Activated T-cell treated with anti-CD3 and anti-CD28 coated beads for 1 hour (primary cell): Measurements from ENCODE around the gene ANKRD33.

Source experiments
- DNase-seq: peaks from one replicate; pipeline ENCODE4 v3.0.0-alpha.2; 2020; ENCODE audit warnings: low read depth

Gene ANKRD33, protein sequence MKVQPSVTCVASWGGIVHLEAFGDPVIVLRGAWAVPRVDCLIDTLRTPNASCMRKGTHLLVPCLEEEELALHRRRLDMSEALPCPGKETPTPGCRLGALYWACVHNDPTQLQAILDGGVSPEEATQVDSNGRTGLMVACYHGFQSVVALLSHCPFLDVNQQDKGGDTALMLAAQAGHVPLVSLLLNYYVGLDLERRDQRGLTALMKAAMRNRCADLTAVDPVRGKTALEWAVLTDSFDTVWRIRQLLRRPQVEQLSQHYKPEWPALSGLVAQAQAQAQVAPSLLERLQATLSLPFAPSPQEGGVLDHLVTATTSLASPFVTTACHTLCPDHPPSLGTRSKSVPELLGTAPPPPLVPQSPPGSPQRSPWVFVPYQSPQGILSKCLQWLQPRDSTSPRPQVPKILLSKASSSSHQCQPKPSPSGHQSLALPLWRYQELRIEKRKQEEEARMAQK

DNA sequence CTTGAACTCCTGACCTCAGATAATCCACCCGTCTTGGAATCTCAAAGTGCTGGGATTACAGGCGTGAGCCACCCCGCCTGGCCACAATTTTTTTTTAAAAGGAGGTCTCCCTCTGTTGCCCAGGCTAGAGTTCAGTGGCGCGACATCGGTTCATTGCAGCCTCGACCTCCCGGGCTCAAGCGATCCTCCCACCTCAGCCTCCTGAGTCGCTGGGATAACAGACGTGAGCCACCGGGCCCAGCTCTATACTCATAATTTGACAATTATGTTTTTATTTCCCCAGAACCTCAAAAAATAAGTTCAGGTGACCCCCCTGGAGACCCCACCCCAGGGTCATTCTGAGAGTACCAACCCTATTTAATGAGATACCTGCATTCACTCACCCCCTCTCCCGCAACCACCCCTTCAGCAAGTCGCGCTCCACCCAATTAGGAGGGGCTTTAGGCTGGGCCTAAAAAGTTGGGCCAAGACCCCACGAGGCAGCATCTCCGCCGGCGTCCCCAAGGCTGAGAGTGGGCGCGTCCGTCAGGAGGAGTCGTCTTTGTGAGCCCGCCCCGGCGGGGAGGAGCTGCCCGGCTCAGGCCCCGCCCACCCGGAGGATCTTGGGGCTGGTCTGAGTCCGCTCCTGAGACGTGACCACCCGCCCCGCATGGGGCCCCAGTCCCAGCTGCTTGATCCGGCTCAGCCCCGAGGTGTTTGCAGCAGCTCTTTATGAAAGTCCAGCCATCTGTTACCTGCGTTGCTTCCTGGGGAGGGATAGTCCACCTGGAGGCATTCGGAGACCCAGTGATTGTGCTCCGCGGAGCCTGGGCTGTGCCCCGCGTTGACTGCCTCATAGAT is at the start of gene ANKRD33:
ANKRD33 (plus strand) TSS at position 628 of the 840 bp plus-strand sequence; CDS start at position 712, 84 bp downstream.
- DNase-seq, result no peak

DNA sequence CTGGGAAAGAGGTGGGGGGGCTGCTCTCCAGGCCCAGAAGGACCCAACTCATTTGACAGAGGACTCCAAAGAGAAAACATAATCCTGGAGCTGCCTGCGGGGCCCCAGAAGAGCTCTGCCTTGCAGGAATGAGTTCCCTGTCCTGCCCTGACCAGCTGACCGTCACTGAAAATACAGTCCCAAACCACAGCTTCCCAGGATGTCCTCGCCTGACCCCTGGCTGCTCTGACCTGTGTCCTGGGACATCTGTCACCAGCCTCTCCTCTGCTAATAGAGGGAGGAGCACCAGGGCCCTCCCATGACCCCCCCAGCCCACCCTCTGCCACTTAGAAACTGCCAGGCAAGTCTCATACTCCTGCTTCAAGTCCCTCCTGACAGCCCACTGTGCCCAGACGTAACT is 49.1 kb upstream of the ANKRD33 start:
- no peak for DNase-seq

DNA sequence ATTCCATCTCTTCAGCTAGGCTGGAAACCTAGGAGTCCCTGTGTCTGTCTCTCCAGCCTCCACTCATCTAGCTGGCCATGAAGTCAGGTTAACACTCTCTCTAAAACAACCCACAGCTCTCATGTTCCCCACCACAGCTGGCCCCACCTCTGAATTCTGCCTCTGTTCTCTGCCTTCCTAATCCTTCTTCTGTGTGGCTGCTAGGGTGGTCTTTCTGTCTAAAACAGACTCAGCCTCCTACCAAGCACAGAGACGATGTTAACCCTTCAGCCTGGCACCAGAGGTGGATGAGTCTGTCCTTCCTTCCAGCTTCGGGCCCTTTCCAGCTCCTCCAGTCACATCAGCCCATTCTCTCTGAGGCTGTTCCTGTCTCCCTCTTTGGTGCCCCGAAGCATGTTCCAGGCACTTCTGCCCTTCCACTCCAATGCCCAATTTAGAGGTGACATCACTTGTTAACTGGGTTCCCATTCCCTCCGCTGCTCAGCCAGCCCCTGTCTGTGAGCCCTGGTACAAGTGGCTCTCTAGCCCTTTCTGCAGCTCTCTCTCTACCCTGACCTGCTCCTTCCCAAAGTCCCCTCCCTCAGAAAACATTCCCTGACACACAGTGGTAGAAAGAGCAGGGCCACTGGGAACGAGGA is 48.5 kb upstream of the ANKRD33 start:
- DNase-seq, result no peak

DNA sequence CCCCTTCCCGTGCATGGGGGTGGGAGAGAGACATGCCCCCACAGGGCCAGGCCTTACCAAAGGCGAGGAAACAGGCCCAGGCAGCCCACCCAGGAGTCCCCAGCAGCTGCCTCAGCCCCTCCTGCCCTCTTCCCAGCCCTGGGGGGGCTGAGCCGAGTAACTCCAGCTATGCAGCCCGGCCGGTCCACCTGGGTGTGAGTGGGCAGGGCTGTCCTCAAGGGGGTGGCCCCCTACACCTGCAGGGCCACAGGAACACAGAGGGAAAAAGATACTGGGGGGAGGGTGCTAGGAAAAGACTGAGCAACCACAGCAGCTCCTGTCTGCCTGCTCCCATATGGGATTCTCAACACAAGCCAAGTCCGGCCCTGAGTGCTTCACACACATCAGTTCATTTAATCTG is 46.9 kb upstream of the ANKRD33 start:
- no peak for DNase-seq

GRCh38 chr12:51841727-51842126 is 46.2 kb upstream of the ANKRD33 start:
- DNase-seq, result no peak

- DNase-seq, result no peak
Observed at GRCh38 chr12:51844854-51845253, 43.0 kb upstream of the ANKRD33 start.

GRCh38 chr12:51845482-51845881 is 42.4 kb upstream of the ANKRD33 start:
- DNase-seq, result no peak

DNA sequence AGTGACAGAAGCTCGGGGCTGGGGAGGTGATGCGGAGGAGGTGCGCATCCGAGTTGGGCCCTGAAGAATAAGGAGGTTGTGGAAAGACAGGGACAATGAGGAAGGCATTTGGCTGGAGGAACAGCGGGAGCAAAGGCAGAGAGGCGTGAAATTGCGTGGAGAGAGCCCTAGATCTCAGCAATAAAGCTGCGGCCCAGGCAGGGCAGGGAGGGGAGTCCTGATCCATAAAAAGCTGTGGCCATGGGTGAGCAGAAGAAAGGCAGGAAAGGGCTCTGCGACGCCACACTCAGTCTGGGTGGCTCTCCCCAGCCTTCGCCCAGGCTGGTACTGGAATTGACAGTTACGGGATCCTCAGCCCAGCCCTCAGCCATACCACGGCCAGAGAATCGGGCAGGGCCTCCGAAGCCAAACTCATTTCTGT is 41.6 kb upstream of the ANKRD33 start:
- DNase-seq, result no peak

DNA sequence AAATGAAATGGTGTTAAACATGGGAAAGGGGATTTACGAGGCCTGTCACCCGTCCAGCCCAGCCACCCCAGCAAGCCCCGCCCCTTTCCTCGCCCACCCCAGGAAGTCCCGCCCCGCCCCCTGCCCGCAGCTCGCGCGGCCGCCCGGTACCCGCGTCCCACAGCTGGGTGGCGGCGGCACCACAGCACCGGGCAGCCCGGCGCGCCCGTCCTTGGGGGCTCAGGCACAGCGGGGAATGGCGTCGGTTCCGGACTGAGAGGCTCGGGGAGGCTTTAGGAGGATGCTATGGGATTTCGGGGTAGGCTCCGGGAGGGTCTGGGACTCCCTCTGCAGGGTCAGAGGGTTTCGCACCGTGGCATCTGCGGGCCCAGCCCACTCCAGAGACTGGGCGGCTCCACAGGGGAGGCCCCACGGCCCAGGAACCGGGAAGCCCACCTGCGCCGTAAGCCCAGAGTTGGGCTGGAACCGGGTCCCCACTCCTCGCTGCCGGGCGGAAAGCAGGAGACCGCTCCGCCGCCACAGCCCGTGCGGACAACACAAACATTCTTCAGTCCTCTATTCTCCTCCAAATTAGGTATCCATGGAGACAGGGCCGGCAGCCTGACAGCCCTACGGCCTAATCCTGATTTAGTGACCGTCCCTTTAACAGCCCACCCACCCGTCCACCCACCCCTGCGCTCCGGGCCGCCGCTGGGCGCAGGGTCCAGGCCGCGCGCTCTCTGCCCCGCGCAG is 40.8 kb upstream of the ANKRD33 start:
- DNase-seq, result peak; percentile 36

DNA sequence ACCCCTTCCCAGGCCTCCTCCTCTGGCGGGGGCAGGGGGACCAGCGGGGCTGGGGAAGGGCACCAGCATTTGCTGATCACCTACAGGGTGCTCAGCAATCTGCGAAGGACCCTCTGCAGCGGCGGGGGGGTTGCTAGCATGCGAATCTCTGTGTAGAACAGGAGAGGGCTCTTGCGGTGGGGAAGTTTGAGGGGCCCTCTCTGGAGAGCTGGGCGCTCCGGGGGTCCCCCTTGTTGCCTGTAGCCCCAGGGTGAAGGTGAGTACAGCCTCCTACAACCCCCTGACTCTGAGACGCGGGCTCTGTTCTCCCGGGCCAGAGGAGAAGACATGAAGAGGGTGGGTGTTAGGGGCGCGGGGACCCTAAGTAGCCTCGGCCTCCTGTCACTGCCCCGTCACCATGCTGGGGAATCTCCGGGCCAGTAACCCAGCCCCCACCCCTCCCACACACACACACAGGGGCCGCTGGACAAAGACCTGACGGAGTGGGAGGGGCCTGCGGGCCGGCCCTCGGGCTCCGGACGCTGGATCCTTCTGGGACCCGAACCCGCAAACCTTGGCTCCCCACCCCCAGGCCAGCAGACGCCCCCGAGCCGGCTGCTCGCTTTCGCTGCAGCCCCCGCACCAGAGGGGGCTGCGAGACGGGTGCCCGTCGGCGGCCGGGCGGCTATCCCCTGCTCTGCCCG is 40.1 kb upstream of the ANKRD33 start:
- DNase-seq, result no peak

GRCh38 chr12:51848326-51848727 is 39.6 kb upstream of the ANKRD33 start, which contains the start of gene FIGNL2:
Gene FIGNL2 (minus strand): TSS chr12:51848718. CDS start chr12:51822413, 26,305 bp downstream.
- no peak for DNase-seq

DNA sequence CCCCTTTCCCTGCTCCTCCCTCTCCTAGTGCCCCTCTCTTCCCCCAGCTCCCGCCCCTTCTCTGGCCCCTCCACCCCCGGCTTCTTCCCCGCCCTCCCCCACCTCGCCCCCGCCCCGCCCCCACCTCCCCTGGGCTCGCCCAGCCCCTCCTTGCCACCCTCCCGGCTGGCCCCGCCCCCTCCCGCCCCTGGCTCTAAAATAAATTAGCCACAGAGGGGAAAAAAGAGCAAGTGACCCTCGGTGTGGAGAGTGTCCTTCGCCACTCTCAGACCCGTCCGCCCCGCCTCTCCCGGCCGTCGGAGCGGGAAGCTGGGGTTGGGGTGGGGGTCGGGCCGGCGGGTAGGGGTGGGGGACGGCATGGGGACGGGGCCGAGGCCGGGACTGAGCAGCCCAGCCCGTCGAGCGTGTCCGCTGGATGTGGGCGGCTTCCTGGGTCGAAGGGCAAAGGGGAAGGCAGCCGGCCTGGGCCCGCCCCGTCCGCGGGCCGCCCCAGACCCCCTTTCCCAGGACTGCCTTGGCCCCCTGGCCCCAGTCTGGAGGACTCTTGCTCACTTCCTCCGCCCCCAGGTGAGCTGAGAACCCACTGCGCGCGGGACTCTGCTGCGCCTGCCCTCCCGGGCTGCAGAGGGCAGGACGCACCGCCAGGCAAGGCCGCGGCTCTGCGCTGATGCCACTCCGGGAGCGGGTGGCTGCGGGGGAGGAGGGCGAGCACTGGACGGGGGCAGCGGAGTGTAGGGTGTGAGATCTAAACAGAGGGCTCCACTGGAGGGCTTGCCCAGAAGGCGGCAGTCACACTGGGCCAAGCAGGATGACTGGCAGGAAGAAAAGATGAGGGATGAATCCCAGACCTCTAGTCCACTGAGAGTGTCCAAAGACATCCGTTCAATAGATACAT is 38.8 kb upstream of the ANKRD33 start:
- DNase-seq, result no peak

- no peak for DNase-seq
Observed at GRCh38 chr12:51850081-51850964, 37.6 kb upstream of the ANKRD33 start.

GRCh38 chr12:51850965-51851299 is 37.0 kb upstream of the ANKRD33 start:
- no peak for DNase-seq

DNA sequence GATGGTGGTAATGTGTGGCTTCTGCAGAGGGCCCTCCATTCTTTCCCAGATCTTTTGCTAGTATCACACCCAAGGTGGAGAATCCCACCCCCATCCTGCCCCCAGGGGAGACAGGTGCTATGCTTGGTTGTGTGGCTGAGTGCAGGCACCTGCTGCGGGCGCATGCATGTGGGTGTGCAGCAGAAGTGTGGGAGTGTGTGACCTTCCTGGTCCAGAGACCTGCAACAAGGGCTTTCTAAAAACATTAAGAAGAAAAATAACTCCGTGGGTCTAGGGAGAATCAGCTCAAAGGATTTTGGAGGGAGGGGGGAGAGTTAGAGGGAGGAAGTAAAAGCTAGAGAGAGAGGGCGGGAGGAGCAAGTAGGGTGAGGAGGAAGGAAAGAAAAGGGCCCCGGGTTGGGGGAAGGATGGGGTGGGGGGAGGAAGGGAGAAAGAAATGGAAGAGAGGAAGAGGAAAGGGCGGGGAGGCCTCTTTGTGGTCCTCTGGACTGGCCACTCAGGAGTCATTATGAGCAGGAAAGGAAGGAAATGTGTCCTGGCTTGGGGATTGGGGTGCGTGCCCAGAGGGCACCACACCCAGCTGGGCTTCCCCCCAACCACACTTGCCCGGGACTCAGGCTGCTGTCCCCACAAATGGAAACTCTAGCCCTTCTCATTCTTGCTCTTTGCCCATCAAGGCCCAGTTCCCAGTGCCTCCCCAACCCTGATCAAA is 36.3 kb upstream of the ANKRD33 start:
- DNase-seq, result no peak

DNA sequence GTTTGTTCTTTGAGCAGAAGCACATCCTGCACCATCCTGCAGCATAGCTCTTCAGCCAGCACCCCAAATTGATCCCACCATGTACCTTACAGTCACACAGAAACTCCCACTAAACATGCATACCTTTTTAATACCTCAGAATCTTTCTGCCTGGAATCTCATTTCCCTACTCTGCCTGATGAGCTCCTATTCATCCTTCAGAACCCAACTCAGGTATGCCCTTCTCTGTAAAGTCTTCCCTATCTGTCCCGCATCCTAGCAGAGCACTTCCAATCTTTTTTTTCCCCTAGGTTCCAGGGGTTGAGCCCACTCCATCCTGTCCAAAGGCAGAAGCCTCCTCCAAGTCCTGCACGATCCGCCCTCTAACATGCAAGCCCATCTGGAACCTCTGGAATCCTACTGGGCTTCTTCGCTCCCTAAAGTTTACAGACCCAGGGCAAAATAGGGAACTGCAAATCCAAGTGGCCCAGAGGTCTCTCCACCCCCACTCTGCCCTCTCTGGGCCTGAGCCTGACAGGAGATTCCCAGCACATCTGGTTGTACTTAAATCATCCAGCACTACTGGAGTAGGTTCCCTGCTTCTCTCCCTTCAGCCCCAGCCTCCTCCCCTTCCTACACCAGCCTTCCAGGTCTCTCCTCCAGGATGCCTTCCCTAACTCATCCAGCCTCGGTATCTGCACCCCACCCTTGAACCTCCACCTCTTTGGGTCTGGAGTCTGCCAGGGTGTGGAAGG is 35.3 kb upstream of the ANKRD33 start:
- no peak for DNase-seq

- DNase-seq, result no peak
Observed at GRCh38 chr12:51855586-51856428, 32.1 kb upstream of the ANKRD33 start.
